HG02885 (cell line): ENCODE data around the gene PKNOX2.

Experiments
- ATAC-seq: cut with Tn5 transposase; IDR thresholded peaks from one replicate; pipeline ENCODE4 v1.9.1; 2021; ENCODE audit warnings: mild to moderate bottlenecking; ENCODE audit not compliant: unreplicated experiment, poor library complexity

Gene PKNOX2

DNA sequence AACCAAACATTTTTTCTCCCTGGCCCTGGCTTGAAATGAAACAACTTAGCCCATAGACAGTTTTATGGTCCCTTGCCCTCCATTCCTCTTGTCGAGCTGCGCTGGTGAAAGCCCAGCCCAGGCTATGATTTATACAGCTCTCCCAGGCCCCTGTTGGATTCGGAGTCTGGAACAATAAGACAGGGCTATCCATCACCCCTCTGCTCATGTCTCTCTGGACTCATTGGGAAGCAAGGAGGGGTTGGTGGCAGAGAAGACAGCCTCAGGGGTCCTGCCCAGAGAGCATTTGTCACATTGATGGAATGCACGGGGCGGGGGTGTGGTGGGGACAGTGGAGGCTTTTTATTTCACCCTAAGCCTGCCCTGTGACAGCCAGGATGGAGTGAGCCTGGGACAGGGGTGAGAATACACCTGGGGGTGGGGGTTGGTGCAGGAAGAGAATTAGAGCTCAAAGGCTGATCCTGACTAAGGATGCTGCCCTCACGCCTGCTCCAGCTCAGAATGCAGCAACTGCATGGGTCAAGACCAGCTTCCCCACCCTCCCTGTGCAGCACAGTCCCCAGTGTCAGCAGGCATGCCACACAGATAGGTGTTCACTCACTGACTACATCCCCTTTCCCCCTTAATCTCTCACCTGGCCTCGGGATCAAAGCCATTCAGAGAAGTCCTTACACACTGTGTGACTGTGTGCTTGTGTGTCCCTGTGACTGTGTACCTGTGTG, 10.0 kb upstream of the PKNOX2 start:
- no peak for ATAC-seq

GRCh38 chr11:125155100-125155444, 9.5 kb upstream of the PKNOX2 start:
- no peak for ATAC-seq

DNA sequence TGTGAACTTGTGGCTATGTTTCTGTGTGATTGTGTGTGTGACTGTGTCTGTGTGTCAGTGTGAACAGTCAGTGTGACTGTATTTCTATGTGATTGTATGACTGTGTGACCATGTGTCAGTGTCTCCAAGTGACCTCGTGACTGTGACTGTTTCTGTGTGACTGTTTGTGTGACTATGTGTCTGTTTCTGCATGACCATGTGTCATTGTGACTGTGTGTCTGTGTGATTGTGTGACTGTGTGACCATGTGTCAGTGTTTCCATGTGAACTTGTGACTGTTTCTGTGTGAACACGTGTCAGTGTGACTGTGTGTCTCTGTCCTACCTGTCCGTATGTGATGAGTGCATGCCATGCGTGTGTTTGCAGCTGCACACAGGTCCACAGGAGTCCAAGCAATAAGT, 8.8 kb upstream of the PKNOX2 start:
- no peak for ATAC-seq

GRCh38 chr11:125156346-125157117, 8.0 kb upstream of the PKNOX2 start:
- ATAC-seq: no peak

DNA sequence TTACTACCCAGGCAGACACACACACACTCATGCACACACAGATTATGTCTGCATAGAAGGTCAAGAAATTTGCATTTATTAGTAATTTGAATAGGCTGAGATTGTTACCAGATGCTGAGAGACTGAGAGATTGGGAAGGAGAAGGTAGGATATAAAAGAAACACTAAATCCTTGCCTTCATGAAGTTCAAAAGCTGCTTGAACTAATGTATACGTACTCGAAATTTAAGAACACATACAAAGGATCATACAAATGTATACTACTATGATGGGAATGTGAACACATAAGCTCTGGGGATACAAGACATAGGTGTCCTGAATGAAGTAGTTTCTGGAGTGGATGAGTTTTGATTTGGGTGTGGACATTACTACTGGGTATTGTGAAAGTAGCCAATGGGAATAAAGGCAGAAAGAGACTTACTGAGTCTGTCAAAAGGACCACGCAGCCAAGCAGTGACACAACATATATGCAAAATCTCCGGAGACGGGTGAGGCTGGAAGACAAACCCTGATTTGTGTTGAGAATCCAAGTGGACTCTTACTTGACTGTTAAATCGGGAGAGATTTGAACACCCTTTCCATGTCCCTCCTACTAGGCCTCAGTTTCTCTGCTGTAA, 7.3 kb upstream of the PKNOX2 start:
- no peak for ATAC-seq

DNA sequence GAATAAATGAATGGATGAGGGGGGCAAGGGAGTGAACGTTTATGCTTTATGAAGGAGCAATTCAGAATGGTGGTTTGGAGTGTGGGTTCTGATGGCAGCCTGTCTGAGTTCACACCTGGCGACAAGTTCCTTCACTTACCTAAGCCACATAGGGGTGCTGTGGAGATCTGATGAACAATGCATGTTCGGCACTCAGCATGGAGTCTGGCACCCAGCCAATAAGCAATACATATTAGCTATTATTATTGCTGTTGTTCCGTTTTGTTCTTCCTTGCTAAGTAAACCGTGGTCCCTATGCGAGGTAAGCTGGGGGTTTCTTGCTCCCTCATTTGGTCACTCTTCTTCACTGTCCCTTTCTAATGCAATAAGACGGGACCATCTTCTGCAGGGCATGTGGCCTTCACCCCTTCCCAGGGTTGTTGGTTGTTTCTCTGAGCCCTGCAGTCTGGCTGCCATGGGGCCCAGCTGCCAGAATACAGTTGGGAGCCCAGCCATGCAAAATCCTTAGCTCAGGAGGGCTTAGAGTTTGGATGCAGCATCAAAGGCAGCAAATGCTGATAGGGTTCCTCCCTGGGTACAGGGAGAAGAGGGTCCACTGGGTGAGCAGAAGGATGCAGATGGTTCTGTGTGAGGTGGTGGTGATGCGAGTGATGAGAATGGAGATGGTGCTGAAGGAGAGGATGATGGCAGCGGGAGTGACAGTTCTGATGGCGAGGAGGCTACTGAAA, 6.4 kb upstream of the PKNOX2 start:
- ATAC-seq: no peak

GRCh38 chr11:125162743-125163142, 1.8 kb upstream of the PKNOX2 start:
- no peak for ATAC-seq

GRCh38 chr11:125163431-125164063, 1.0 kb upstream of the PKNOX2 start:
- no peak for ATAC-seq

GRCh38 chr11:125164091-125164421, 495 bp upstream of the PKNOX2 start:
- no peak for ATAC-seq

DNA sequence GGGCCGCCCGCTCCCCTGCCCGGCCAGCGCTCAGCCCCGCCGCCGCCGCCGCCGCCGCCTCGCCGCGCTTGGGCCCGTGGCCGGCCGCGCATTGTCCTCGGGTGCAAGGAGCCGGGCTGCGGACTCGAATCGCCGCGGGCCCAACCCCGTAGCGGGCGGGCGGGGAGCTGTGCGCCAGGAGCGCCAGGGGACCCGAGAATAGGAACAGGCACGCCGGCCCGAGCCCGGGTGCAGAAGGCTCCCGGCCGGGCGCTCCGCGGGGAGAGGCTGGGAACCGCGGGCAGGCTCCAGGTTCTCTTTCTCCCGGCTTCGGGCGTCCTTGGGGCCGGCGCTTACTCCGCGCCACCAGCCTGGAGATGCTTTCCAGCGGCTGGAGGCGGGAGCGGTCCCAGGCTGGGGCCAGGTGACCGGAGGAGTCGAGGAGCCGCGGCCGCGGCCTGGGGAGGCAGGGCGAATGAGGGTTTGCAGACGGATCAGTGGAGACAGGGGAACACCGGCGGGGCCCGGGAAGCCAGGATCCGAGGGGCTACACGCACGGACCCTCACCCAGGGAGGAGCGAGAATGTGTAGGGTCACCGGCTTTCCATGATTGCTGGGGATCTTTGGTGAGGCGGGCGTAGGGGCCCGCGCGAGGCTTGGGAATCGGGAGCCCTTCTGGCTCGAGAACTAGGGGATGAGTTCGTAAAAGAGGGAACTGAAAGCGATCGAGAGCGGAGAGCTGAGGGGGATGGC, 726 bp downstream of the PKNOX2 start:
- ATAC-seq: peak; percentile 27

DNA sequence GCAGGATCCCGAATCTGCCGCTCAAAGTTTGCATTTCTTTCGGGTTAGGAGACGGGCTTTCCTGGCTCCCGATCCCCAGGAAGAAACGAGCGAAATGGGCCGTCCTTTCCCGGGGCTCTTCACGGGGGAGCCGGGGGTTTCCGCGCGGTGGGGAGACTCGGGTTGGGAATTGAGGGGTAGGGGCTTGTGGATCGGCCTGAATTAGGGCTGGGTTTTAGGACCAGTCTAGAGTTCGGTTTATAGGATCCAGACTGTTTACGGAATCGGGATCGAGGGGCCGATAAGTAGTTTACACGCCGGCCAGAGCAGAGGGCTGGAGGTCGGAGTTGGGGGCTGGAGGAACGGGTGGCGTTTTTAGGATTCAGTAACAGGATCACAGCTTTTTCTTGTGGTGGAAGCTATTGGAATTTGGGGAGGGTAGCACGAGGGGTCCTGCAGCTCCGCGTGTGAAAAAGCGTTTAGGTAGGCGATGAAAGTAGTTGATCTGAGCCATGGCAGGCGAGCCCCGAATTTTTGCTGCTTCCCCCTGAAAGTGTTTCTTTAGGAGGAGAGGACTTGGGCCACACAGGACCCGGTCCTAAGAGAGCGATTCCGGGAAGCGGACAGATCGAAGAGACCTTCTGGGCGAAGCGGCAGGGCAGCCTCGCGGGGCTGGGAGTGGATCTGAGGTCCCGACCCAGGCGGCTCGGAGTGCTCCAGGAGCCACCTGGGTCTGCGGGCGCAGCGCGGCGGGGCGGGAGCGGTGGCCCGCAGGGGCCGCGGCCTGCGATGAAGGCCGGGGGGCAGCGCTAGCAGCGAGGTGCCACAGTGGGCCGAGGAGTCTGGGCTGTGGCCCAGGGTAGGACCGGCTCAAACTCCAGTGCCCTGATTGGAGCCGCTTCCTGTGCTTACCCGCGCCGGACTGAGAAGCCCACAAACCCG, 1.6 kb downstream of the PKNOX2 start:
- ATAC-seq: no peak

- ATAC-seq: no peak
These were observed 2.3 kb downstream of the PKNOX2 start for GRCh38 chr11:125166764-125167291.

DNA sequence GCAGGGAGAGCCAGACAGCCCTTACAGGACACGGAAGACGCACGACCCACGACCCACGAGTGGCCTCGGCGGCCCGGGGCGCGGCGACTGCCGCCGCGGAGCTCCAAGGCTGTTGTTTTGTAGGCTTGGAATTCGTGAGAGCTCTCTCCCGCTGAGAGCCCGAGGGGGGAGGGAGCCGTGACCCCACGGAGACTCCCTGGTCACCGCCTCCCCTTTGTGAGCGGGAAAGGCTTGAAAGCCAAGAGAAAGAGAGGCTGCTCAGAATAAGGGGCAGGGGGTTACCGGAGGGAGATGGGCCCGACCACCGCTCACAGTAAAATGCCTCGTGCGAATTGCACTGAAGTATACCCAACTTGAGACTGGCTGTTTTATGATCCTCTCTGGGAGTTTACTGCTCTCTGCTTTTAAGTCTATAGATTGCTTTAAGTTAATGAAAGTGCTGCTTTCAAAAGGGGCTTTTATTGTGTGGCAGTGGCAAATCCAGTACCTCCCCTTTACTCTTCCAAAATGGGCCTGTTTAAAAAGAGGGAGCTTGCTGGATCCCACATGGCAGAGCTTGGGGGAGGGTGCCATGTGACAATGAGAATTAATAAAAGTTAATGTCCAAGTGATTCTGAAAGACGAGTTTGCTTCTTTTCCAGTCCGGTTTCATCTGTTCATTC, 2.9 kb downstream of the PKNOX2 start:
- no peak for ATAC-seq

DNA sequence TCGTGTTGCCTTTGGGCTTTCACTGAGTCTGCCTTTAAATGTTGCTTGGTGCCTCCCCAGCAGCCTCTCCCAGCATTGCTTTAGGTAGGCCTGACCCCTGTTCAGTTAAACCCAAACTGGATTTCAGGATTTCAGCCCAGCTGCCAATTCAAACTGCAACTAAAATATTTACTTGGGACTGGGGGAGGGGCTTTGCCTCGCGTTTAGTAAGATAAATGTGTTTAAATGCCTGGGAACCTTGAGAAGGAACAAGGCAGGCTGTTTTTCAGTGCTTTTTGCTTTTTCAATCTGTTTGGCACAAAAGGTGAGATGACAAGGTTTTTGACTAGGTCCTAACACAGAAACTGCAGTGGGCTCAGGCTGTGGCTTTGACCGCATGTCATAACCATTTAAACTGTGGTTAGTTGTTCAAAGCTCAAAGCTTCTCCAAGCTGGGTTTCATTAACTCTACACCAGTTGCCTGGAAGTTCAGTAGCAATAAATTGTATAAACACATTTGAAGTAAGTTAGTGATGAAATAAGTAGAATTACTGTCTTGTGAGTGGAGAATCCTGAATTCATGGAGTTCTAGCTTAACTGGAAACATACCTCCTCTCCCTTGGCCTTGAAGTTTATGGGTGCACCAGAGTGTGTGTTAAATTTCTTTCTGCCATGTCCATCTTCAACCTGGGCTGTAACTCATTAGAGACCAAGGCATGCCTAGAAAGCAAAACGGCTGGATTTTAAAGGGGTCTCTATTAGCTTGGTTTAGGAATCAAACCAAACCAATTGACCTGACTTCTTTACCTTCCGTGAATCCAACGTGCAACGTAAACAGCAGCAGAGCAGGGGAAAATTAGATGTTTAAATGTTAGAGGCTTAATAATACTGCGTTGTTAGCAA, 3.6 kb downstream of the PKNOX2 start:
- no peak for ATAC-seq

DNA sequence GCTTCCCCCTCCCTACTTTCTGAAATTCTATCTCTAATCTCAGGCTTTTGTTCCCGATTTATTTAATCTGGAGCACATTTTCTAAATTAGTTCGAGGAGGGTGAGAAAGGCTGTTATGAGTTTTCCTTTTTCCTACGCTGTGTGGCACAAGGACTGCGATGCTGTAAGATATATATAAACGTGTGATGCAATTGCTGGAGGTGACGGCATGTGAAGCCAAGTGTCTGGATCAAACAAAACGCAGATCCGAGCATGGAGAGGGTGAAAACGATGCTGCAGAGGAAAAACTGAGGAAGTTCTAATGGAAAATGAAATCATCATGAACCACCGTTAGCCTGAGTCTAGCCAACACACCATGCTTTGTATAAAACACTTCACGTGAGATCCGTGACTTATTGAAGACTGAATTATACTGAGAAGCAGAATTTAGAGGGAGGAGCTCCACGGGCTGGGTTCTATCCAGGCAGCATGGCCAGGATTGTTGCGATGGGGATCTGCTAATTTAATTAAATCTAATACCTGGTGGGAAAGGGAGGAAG, 4.4 kb downstream of the PKNOX2 start:
- ATAC-seq: no peak

DNA sequence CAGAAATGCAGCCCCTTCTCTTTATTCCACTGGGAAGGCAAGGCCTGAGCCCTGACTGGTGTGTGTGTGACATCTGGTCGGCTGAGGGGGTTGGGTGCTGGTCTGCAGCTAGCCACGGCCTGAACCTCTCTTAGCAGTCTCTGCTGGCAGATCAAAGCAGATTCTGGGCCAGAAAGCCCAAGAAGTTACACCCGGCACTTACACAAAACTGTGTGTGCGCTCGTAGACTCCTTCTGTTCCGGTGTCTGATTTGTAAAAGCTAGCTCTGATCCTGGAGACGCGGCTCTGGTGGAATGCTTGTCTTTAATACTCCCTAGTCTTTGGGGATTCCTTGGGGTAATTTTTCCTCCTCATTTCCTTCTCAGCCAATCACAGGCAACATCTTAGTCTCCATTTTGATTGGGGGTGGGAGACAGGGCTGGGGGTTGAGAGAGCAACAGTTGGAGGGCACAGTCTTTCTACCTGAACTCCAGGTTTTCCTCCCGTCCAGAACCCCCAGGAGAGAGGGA, 5.5 kb downstream of the PKNOX2 start:
- ATAC-seq: no peak
